SK-N-SH treated with all-trans-retinoic acid at 6 μM for 48 hours (cell line): ENCODE data around the gene NRXN2.

Experiments
- ARNTL ChIP-seq: fragments of 450-650 bp; formaldehyde crosslinking; IDR thresholded peaks from 2 replicates; pipeline ENCODE4 v1.5.0; 2020; ENCODE audit warnings: low read depth, mild to moderate bottlenecking, moderate library complexity, borderline replicate concordance
- BACH2 ChIP-seq: fragments of 250-450 bp; sonication (Bioruptor Pico); IDR thresholded peaks from 2 replicates; pipeline ENCODE4 v1.9.0; 2021; ENCODE audit warnings: mild to moderate bottlenecking, borderline replicate concordance
- CREB5 ChIP-seq: fragments of 250-450 bp; sonication (Bioruptor Pico); IDR thresholded peaks from 2 replicates; pipeline ENCODE4 v1.5.1; 2020; ENCODE audit warnings: low read depth, mild to moderate bottlenecking, moderate library complexity
- CSRNP3 ChIP-seq: fragments of 250-450 bp; sonication (Bioruptor Pico); IDR thresholded peaks from 2 replicates; pipeline ENCODE4 v1.5.1; 2021; ENCODE audit warnings: mild to moderate bottlenecking, moderate library complexity
- ISL1 ChIP-seq: fragments of 250-450 bp; sonication (Bioruptor Pico); IDR thresholded peaks from 2 replicates; pipeline ENCODE4 v2.1.2; 2022; ENCODE audit warnings: mild to moderate bottlenecking, moderate library complexity
- PATZ1 ChIP-seq: fragments of 250-450 bp; sonication (Bioruptor Pico); IDR thresholded peaks from 2 replicates; pipeline ENCODE4 v1.8.0; 2020; ENCODE audit warnings: mild to moderate bottlenecking, moderate library complexity, borderline replicate concordance
- POU6F1 ChIP-seq: fragments of 250-450 bp; sonication (Bioruptor Pico); IDR thresholded peaks from 2 replicates; pipeline ENCODE4 v1.8.0; 2021; ENCODE audit warnings: low read depth, mild to moderate bottlenecking, moderate library complexity, borderline replicate concordance
- RARB ChIP-seq: fragments of 250-450 bp; sonication (Bioruptor Pico); IDR thresholded peaks from 2 replicates; pipeline ENCODE4 v1.8.0; 2021; ENCODE audit warnings: mild to moderate bottlenecking, moderate library complexity
- SNAI2 ChIP-seq: fragments of 250-450 bp; sonication (Bioruptor Pico); IDR thresholded peaks from 2 replicates; pipeline ENCODE4 v1.5.0; 2020; ENCODE audit warnings: mild to moderate bottlenecking, moderate library complexity
- TOX ChIP-seq: fragments of 250-450 bp; sonication (Bioruptor Pico); IDR thresholded peaks from 2 replicates; pipeline ENCODE4 v1.8.0; 2021; ENCODE audit warnings: mild to moderate bottlenecking, moderate library complexity, borderline replicate concordance
- ZNF565 ChIP-seq: fragments of 450-650 bp; formaldehyde crosslinking; conservative IDR thresholded peaks from 2 replicates; pipeline ENCODE4 v1.5.0; 2020; ENCODE audit warnings: low read depth, mild to moderate bottlenecking, moderate library complexity
- ZNF70 ChIP-seq: fragments of 450-650 bp; formaldehyde crosslinking; IDR thresholded peaks from 2 replicates; pipeline ENCODE4 v1.5.0; 2020; ENCODE audit warnings: mild to moderate bottlenecking, moderate library complexity

- TF ChIP-seq POU6F1 (CRISPR knock-in tag) (no peak), PATZ1 (CRISPR knock-in tag) (no peak), CSRNP3 (CRISPR knock-in tag) (no peak), ARNTL (CRISPR knock-in tag) (no peak), ZNF565 (CRISPR knock-in tag) (no peak), RARB (CRISPR knock-in tag) (no peak), CREB5 (CRISPR knock-in tag) (no peak), SNAI2 (no peak), BACH2 (CRISPR knock-in tag) (no peak), ISL1 (CRISPR knock-in tag) (no peak), ZNF70 (CRISPR knock-in tag) (no peak), TOX (CRISPR knock-in tag) (no peak)
Observed at GRCh38 chr11:64698427-64698826, 24.6 kb downstream of the NRXN2 start.
